Measurements from ENCODE around the gene SLC15A5. TPM values are rescaled to one million over a fixed set of nuclear protein-coding genes. Genes with fewer than 3 reads are reported as not detected.

SLC15A5 gene
- total RNA-seq, 4 donors from 2014 or later: not detected

- Histone ChIP-seq H3K27me3 (no peaks in the 10 kb centered on the region), H3K27ac (no peak overlapping the region), H3K4me3 (no peak overlapping the region), H3K4me1 (no peaks in the 10 kb centered on the region), H3K9me3 (no peaks in the 10 kb centered on the region), H3K36me3 (no peaks in the 10 kb centered on the region)
- WGBS: 67% methylated on average over 1 of the region's 1 CpG
- DNase-seq (ENCODE audit: low spot score in 2 of 2): no peak
- no peak for TF ChIP-seq POLR2A (IDR thresholded peaks at IDR 0.05)
- TF ChIP-seq POLR2AphosphoS5 (IDR thresholded peaks at IDR 0.05): no peak
- TF ChIP-seq CTCF (IDR thresholded peaks at IDR 0.05): no peak
- TF ChIP-seq EP300 (IDR thresholded peaks at IDR 0.05): no peak
These were observed 20.0 kb upstream of the SLC15A5 start for GRCh38 chr12:16297521-16297920.

GRCh38 chr12:16294376-16294956 is 17.0 kb upstream of the SLC15A5 start:
- H3K9me3 ChIP-seq: no peaks in the 10 kb centered on the region

GRCh38 chr12:16291032-16291431 is 13.5 kb upstream of the SLC15A5 start:
- H3K9me3 ChIP-seq: no peaks in the 10 kb centered on the region
- TF ChIP-seq POLR2A (IDR thresholded peaks at IDR 0.05) (no peak), EP300 (IDR thresholded peaks at IDR 0.05) (no peak), POLR2AphosphoS5 (IDR thresholded peaks at IDR 0.05) (no peak), CTCF (IDR thresholded peaks at IDR 0.05) (no peak)
- H3K4me1 ChIP-seq: no peaks in the 10 kb centered on the region
- no peak for DNase-seq (ENCODE audit: low spot score in 2 of 2)
- H3K4me3 ChIP-seq: no peak overlapping the region
- H3K36me3 ChIP-seq: no peaks in the 10 kb centered on the region
- no peaks in the 10 kb centered on the region for H3K27me3 ChIP-seq
- H3K27ac ChIP-seq: no peak overlapping the region
- 80% methylated on average over 4 of the region's 4 CpGs for WGBS

More at GRCh38 chr12:16294376-16294956, 17.0 kb upstream of the SLC15A5 start:
- WGBS: 12% methylated on average over 1 of the region's 1 CpG
- no peak for TF ChIP-seq POLR2AphosphoS5 (IDR thresholded peaks at IDR 0.05)
- TF ChIP-seq POLR2A (IDR thresholded peaks at IDR 0.05): no peak
- TF ChIP-seq EP300 (IDR thresholded peaks at IDR 0.05): no peak
- no peak for TF ChIP-seq CTCF (IDR thresholded peaks at IDR 0.05)
- Histone ChIP-seq H3K4me1 (no peaks in the 10 kb centered on the region), H3K27ac (no peak overlapping the region), H3K4me3 (no peak overlapping the region), H3K36me3 (no peaks in the 10 kb centered on the region), H3K27me3 (no peaks in the 10 kb centered on the region)
- DNase-seq (ENCODE audit: low spot score in 2 of 2): no peak

GRCh38 chr12:16285586-16285985 is 8.1 kb upstream of the SLC15A5 start:
- WGBS: 79% methylated on average over 3 of the region's 3 CpGs
- Histone ChIP-seq H3K4me1 (no peaks in the 10 kb centered on the region), H3K27ac (no peak overlapping the region), H3K9me3 (no peaks in the 10 kb centered on the region), H3K27me3 (no peaks in the 10 kb centered on the region), H3K4me3 (no peak overlapping the region), H3K36me3 (no peaks in the 10 kb centered on the region)
- TF ChIP-seq CTCF (IDR thresholded peaks at IDR 0.05): no peak
- TF ChIP-seq POLR2AphosphoS5 (IDR thresholded peaks at IDR 0.05): no peak
- no peak for TF ChIP-seq POLR2A (IDR thresholded peaks at IDR 0.05)
- no peak for TF ChIP-seq EP300 (IDR thresholded peaks at IDR 0.05)
- no peak for DNase-seq (ENCODE audit: low spot score in 2 of 2)

- TF ChIP-seq EP300 (IDR thresholded peaks at IDR 0.05): no peak
- no peak for TF ChIP-seq POLR2AphosphoS5 (IDR thresholded peaks at IDR 0.05)
- no peak for TF ChIP-seq POLR2A (IDR thresholded peaks at IDR 0.05)
- no peak for TF ChIP-seq CTCF (IDR thresholded peaks at IDR 0.05)
- WGBS: 68% methylated on average over 2 of the region's 2 CpGs
- H3K27me3 ChIP-seq: no peaks in the 10 kb centered on the region
- no peaks in the 10 kb centered on the region for H3K9me3 ChIP-seq
- no peak overlapping the region for H3K4me3 ChIP-seq
- no peak for DNase-seq (ENCODE audit: low spot score in 2 of 2)
- no peaks in the 10 kb centered on the region for H3K4me1 ChIP-seq
- no peak overlapping the region for H3K27ac ChIP-seq
- no peaks in the 10 kb centered on the region for H3K36me3 ChIP-seq
These were observed 5.5 kb upstream of the SLC15A5 start for GRCh38 chr12:16282978-16283377.

Data from suprapubic skin (tissue), 4 donors.